Endothelial cell of umbilical vein (primary cell): ENCODE results near the gene C1QTNF4. TPM values are rescaled to one million over a fixed set of nuclear protein-coding genes. Genes with fewer than 3 reads are reported as not detected.
"Not testable (repeated sequence)": the region's sequence is repeated elsewhere in the genome, so short reads cannot be mapped to it uniquely, and the experiment has no call there.

Experiments used
- BruUV-seq: library from RNA; stranded (reverse); fragments of 400-500 nt; replicated peaks from 2 replicates; lab custom pipeline; 2021; lab: Mats Ljungman, UMichigan
- CTCF ChIA-PET: fragments of 300-600, 350-600 bp; sonication (Branson Sonifier 250); formaldehyde crosslinking; loops from one replicate; lab custom pipeline; 2021; ENCODE audit warnings: antibody characterized with exemption, inconsistent platforms; lab: Charles Lee
- POLR2A ChIA-PET: fragments of 300-600, 350-600 bp; sonication (Branson Sonifier 250); formaldehyde crosslinking; loops from one replicate; lab custom pipeline; 2021; ENCODE audit warnings: antibody characterized with exemption, inconsistent platforms; lab: Charles Lee
- DNase-seq: peaks from one replicate; pipeline ENCODE4 v3.0.0-alpha.2; 2011; ENCODE audit warnings: low read depth, low spot score
- FAIRE-seq: peaks from 2 replicates; lab custom pipeline; 2011; peaks lifted over from hg19 to GRCh38; lab: Jason Lieb, UNC
- H2AFZ ChIP-seq: 2 replicates; pipeline ENCODE4 v1.6.0; 2012; ENCODE audit warnings: low read depth, low read length, control low read depth, inconsistent platforms
- H3K27ac ChIP-seq: 2 replicates; pipeline ENCODE4 v1.5.1; 2011; ENCODE audit warnings: low read depth, mild to moderate bottlenecking, control low read depth, low read length, moderate library complexity; ENCODE audit not compliant: insufficient read depth
- H3K27me3 ChIP-seq, 2 experiments: 2 replicates each; pipeline versions ENCODE4 v1.6.0 to v1.6.1; 2011; ENCODE audit warnings: low read length in 2 of 2, mixed read lengths in 1 of 2; ENCODE audit not compliant: control insufficient read depth in 2 of 2, insufficient read depth in 2 of 2
- H3K36me3 ChIP-seq, 2 experiments: 2 replicates in 1 of 2; 3 replicates in 1 of 2; pipeline ENCODE4 v1.5.1; 2011; ENCODE audit warnings: low read length in 2 of 2, mild to moderate bottlenecking in 1 of 2, moderate library complexity in 1 of 2; ENCODE audit not compliant: control insufficient read depth in 2 of 2, insufficient read depth in 2 of 2; ENCODE audit errors: extremely low read depth in 1 of 2
- H3K4me1 ChIP-seq: 3 replicates; pipeline ENCODE4 v1.5.1; 2011; ENCODE audit warnings: mild to moderate bottlenecking, low read length; ENCODE audit not compliant: control insufficient read depth, insufficient read depth; ENCODE audit errors: extremely low read depth
- H3K4me2 ChIP-seq: 2 replicates; pipeline ENCODE4 v1.6.1; 2011; ENCODE audit warnings: low read length, control low read depth, mixed read lengths; ENCODE audit not compliant: insufficient read depth
- H3K4me3 ChIP-seq, 3 experiments: fragments of 200-600 bp in 1 of 3; sonication (generic), shearing (Covaris generic) in 1 of 3; replicated peaks in 1 of 3; 2 replicates each; pipeline ENCODE4 v1.5.1; 2011 to 2016; ENCODE audit warnings: control low read depth in 3 of 3, low read length in 3 of 3, mild to moderate bottlenecking in 2 of 3, inconsistent platforms in 1 of 3, low read depth in 1 of 3, moderate library complexity in 1 of 3; ENCODE audit not compliant: insufficient read depth in 1 of 3
- H3K79me2 ChIP-seq: 2 replicates; pipeline ENCODE4 v1.6.0; 2012; ENCODE audit warnings: low read length, inconsistent platforms; ENCODE audit not compliant: control insufficient read depth, insufficient read depth
- H3K9ac ChIP-seq: replicated peaks from 2 replicates; pipeline ENCODE3; 2011; ENCODE audit warnings: low read length, control low read depth; ENCODE audit not compliant: insufficient read depth; ENCODE audit errors: extremely low read depth
- H3K9me1 ChIP-seq: replicated peaks from 3 replicates; pipeline ENCODE4 v1.6.0; 2011; ENCODE audit warnings: mild to moderate bottlenecking, low read length; ENCODE audit not compliant: control insufficient read depth, insufficient read depth; ENCODE audit errors: extremely low read depth
- H3K9me3 ChIP-seq: replicated peaks from 2 replicates; pipeline ENCODE4 v1.5.1; 2012; ENCODE audit warnings: low read length, inconsistent platforms; ENCODE audit not compliant: control insufficient read depth, insufficient read depth
- H4K20me1 ChIP-seq: replicated peaks from 2 replicates; pipeline ENCODE3; 2011; ENCODE audit warnings: mild to moderate bottlenecking, low read length; ENCODE audit not compliant: control insufficient read depth, insufficient read depth; ENCODE audit errors: extremely low read depth
- CTCF ChIP-seq, 2 donors: IDR thresholded peaks; 1 replicate in 1 of 2; 2 replicates in 1 of 2; pipeline ENCODE4 v1.5.1; 2011; ENCODE audit warnings: low read length in 2 of 2, mild to moderate bottlenecking in 2 of 2, moderate library complexity in 2 of 2, control low read depth in 1 of 2, inconsistent platforms in 1 of 2, low read depth in 1 of 2; ENCODE audit not compliant: insufficient read depth in 1 of 2; ENCODE audit errors: extremely low read depth in 1 of 2
- EZH2 ChIP-seq: IDR thresholded peaks from 2 replicates; pipeline ENCODE4 v1.6.1; 2012; ENCODE audit warnings: borderline replicate concordance, low read depth, mild to moderate bottlenecking, moderate library complexity, low read length, inconsistent platforms; ENCODE audit not compliant: severe bottlenecking
- FOS ChIP-seq: IDR thresholded peaks from 2 replicates; pipeline ENCODE4 v1.6.1; 2011; ENCODE audit warnings: mild to moderate bottlenecking, low read length, moderate library complexity, borderline replicate concordance; ENCODE audit not compliant: insufficient read depth
- GATA2 ChIP-seq: IDR thresholded peaks from 2 replicates; pipeline ENCODE4 v1.7.0; 2011; ENCODE audit warnings: low read depth, mild to moderate bottlenecking, moderate library complexity, mixed read lengths, low read length; ENCODE audit not compliant: insufficient read length, insufficient read depth
- JUN ChIP-seq: IDR thresholded peaks from 2 replicates; pipeline ENCODE4 v1.6.1; 2011; ENCODE audit warnings: borderline replicate concordance, low read depth; ENCODE audit not compliant: insufficient read length, insufficient read depth
- MYC ChIP-seq: IDR thresholded peaks from one replicate; pipeline ENCODE4 v1.6.1; 2011; ENCODE audit warnings: mild to moderate bottlenecking, low read depth, low read length
- POLR2A ChIP-seq: IDR thresholded peaks from 2 replicates; pipeline ENCODE4 v1.6.1; 2012; ENCODE audit warnings: low read depth, mild to moderate bottlenecking, control low read depth, low read length
- POLR2AphosphoS5 ChIP-seq: IDR thresholded peaks from 2 replicates; pipeline ENCODE4 v1.6.1; 2012; ENCODE audit warnings: low read depth, mild to moderate bottlenecking, control low read depth, low read length, moderate library complexity; ENCODE audit not compliant: insufficient read depth
- dilution Hi-C: fragments of 300-500 bp; cut with MboI; formaldehyde crosslinking; loops from one replicate; pipeline ENCODE4 v1.15.0; 2019; ENCODE audit warnings: low sequenced_read_pairs; ENCODE audit not compliant: extremely low pct_ligation_motif_present
- intact Hi-C: fragments of 100-400 bp; cut with micrococcal nuclease; formaldehyde crosslinking; loops from one replicate; pipeline ENCODE4 v1.10.0; 2022
- polyA plus RNA-seq, 4 experiments: library from polyadenylated mRNA; depleted of rRNA in 3 of 4; stranded (reverse) in 3 of 4; unstranded in 1 of 4; fragments of >200 nt; gene quantifications; 2 replicates each; pipeline versions ENCODE4 v1.2.1 to v1.2.3, GENCODE V29; 2011 to 2012; ENCODE audit warnings: missing spikeins in 1 of 4
- total RNA-seq: library from RNA; stranded (reverse); gene quantifications from 2 replicates; pipeline ENCODE4 v1.2.3, GENCODE V29; 2021

C1QTNF4 gene
- total and polyA plus RNA-seq, 2 donors (not counting 3 experiments of a cell fraction or from before 2014, with no cell fraction given), result 1.7 to 5.4 TPM

GRCh38 chr11:47564933-47565339 lies 29.3 kb downstream of the C1QTNF4 start:
- no peak for FAIRE-seq
- peak overlapping the region; percentile 71 for H3K9ac ChIP-seq

GRCh38 chr11:47564366-47564765 lies 29.8 kb downstream of the C1QTNF4 start:
- H3K4me3 ChIP-seq, H3K4me1 ChIP-seq, H3K36me3 ChIP-seq, H3K27ac ChIP-seq, POLR2A ChIA-PET, H3K9me1 ChIP-seq, H3K9ac ChIP-seq, H3K27me3 ChIP-seq, dilution Hi-C loops, H2AFZ ChIP-seq, DNase-seq, FAIRE-seq, intact Hi-C loops, H4K20me1 ChIP-seq, H3K9me3 ChIP-seq: not testable (repeated sequence)
- H3K79me2 ChIP-seq, result peaks cover 23% of the 10 kb centered on the region
- peak overlapping the region; percentile 26 for H3K4me2 ChIP-seq
- CTCF ChIA-PET, result interaction anchor here (0.6 to 1.8 kb wide), 6 partner anchors 8 to 110 kb away, joined by 3 to 7 read pairs (median 4); partner anchors contain the start of genes CELF1 and KBTBD4
- TSS peak; percentile 22 for BruUV-seq

More at GRCh38 chr11:47564933-47565339, 29.3 kb downstream of the C1QTNF4 start:
- Histone ChIP-seq H3K27me3 (no peaks in the 10 kb centered on the region), H2AFZ (peak overlapping the region; percentile 45), H3K4me1 (peaks cover 9% of the 10 kb centered on the region), H3K79me2 (peaks cover 27% of the 10 kb centered on the region), H4K20me1 (no peaks in the 10 kb centered on the region), H3K9me1 (no peaks in the 10 kb centered on the region), H3K36me3 (peaks cover 0 to 2% of the 10 kb centered on the region in 2 experiments), H3K4me3 (peak overlapping the region; percentile 13 to 87 (median 69)), H3K4me2 (peak overlapping the region; percentile 26), H3K27ac (peak overlapping the region; percentile 56), H3K9me3 (no peaks in the 10 kb centered on the region)
- ChIA-PET POLR2A (no interaction called here), CTCF (interaction anchor here (0.6 to 1.8 kb wide), 7 partner anchors 8 to 110 kb away, joined by 3 to 7 read pairs (median 4); partner anchors contain the start of genes CELF1 and KBTBD4)
- dilution Hi-C loops, result no loop called here
- no peak for DNase-seq
- intact Hi-C loops, result no loop called here
- TF ChIP-seq MYC (no peak), GATA2 (no peak), JUN (no peak), FOS (no peak), POLR2AphosphoS5 (no peak), POLR2A (no peak), EZH2 (no peak), CTCF (IDR thresholded peaks at IDR 0.05; ENCODE audit: extremely low read depth in 1 of 2, insufficient read depth in 1 of 2, low read depth in 1 of 2, low read length in 2 of 2) (no peak)
- no TSS peak for BruUV-seq

DNA sequence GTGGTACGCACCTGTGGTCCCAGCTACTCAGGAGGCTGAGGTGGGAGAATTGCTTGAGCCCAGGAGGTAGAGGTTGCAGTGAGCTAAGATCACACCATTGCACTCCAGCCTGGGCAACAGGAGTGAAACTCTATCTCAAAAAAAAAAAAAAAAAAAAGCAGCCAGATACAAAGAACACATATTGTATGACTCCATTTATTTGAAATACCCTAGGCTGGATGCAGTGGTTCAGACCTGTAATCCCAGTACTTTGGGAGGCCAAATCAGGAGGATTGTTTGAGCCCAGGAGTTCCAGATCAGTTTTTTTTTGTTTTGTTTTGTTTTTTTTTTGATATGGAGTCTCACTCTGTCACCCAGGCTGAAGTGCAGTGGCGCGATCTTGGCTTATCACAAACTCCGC lies 31.8 kb downstream of the C1QTNF4 start:
- H3K36me3 ChIP-seq, BruUV-seq, intact Hi-C loops, CTCF ChIA-PET, H2AFZ ChIP-seq, DNase-seq, H3K27me3 ChIP-seq, H3K9ac ChIP-seq, H4K20me1 ChIP-seq, H3K27ac ChIP-seq, H3K9me3 ChIP-seq, FAIRE-seq, H3K4me2 ChIP-seq, dilution Hi-C loops, H3K4me3 ChIP-seq, H3K4me1 ChIP-seq, H3K9me1 ChIP-seq: not testable (repeated sequence)
- POLR2A ChIA-PET, result interaction anchor here (0.7 kb wide), 2 partner anchors 31 to 96 kb away, joined by 8 to 10 read pairs; no protein-coding TSS in a partner anchor
- H3K79me2 ChIP-seq, result peaks cover 19% of the 10 kb centered on the region
